A549 (cell line): ENCODE data around the gene CFAP97.

Source experiments
- CEBPB ChIP-seq, 2 experiments: fragments of >200 bp in 1 of 2; sonication (Bioruptor Twin) in 1 of 2; formaldehyde crosslinking in 1 of 2; IDR thresholded peaks; 2 replicates each; pipeline ENCODE4 v1.6.1; 2012 to 2016
- CHD4 ChIP-seq: fragments of 200-600 bp; sonication (generic); IDR thresholded peaks from 2 replicates; pipeline ENCODE4 v1.6.1; 2016; ENCODE audit warnings: antibody characterized with exemption, mild to moderate bottlenecking, borderline replicate concordance
- ELK1 ChIP-seq: fragments of 150-350 bp; IDR thresholded peaks from 2 replicates; pipeline ENCODE4 v1.6.1; 2014; ENCODE audit warnings: low read depth, mild to moderate bottlenecking, low read length
- KDM1A ChIP-seq: fragments of 200-600 bp; sonication (generic); IDR thresholded peaks from 2 replicates; pipeline ENCODE4 v1.6.1; 2016; ENCODE audit warnings: low read depth, mild to moderate bottlenecking
- MAFK ChIP-seq: fragments of 450-650 bp; IDR thresholded peaks from 2 replicates; pipeline ENCODE4 v1.6.1; 2014; ENCODE audit not compliant: partially characterized antibody
- POLR2A ChIP-seq: IDR thresholded peaks from 2 replicates; pipeline ENCODE4 v1.6.1; 2012; ENCODE audit warnings: mild to moderate bottlenecking, low read length
- POLR2AphosphoS2 ChIP-seq: conservative IDR thresholded peaks from 2 replicates; pipeline ENCODE4 v1.6.1; 2012; ENCODE audit warnings: low read length, improper control_type of control experiment, inconsistent platforms
- REST ChIP-seq: fragments of 200-600 bp; sonication (generic); IDR thresholded peaks from 2 replicates; pipeline ENCODE4 v1.6.1; 2016; ENCODE audit warnings: antibody characterized with exemption, mild to moderate bottlenecking, moderate library complexity
- SMC3 ChIP-seq: fragments of >200 bp; sonication (Bioruptor Twin); formaldehyde crosslinking; IDR thresholded peaks from 3 replicates; pipeline ENCODE4 v1.6.1; 2018; ENCODE audit warnings: inconsistent platforms
- ZFP36 ChIP-seq: fragments of 450-650 bp; IDR thresholded peaks from 2 replicates; pipeline ENCODE4 v1.6.1; 2014; ENCODE audit warnings: borderline replicate concordance; ENCODE audit not compliant: partially characterized antibody
- ZSCAN20 ChIP-seq: fragments of 250-450 bp; sonication (Bioruptor Pico); IDR thresholded peaks from 2 replicates; pipeline ENCODE4 v1.8.0; 2022; ENCODE audit warnings: mild to moderate bottlenecking, moderate library complexity
- TF ChIP-seq, protein P1 (sequence below): fragments of 250-450 bp; sonication (Bioruptor Pico); IDR thresholded peaks from 2 replicates; pipeline ENCODE4 v1.5.0; 2021; ENCODE audit warnings: mild to moderate bottlenecking, moderate library complexity, borderline replicate concordance
- TF ChIP-seq, protein P2 (sequence below): fragments of >200 bp; sonication (Bioruptor Twin); formaldehyde crosslinking; IDR thresholded peaks from 3 replicates; pipeline ENCODE4 v1.5.1; 2016
- TF ChIP-seq, protein P3 (sequence below): IDR thresholded peaks from 2 replicates; pipeline ENCODE4 v1.6.1; 2012

DNA sequence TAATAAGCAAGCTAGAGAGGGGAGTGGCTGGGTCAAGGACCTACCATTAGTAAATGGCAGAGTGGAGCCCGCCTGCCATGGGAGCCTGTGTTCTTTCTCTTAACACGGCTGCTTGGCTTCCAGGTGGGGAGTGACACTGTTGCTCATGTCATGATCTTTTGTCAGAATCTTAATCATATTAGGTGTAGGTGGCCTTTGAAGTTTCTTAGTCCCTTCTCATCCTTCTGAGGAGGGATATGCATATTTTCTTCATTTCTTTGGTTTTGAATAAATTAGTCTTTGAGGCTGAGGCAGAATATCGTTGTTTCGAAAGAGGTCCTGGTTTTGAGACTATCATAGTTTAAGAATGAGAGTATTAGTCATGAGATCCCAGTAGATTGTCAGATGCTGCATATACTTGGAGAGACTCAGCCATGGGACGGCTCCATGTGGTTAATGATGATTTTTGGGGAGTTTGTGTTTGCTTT, 34.4 kb upstream of the CFAP97 start:
- TF ChIP-seq ZSCAN20 (no peak), REST (no peak), ZFP36 (no peak), MAFK (no peak), POLR2A (no peak), CHD4 (no peak), KDM1A (no peak), SMC3 (no peak), POLR2AphosphoS2 (no peak), ELK1 (no peak), CEBPB (IDR thresholded peaks at IDR 0.05) (no peak)
- TF ChIP-seq, protein P1, sequence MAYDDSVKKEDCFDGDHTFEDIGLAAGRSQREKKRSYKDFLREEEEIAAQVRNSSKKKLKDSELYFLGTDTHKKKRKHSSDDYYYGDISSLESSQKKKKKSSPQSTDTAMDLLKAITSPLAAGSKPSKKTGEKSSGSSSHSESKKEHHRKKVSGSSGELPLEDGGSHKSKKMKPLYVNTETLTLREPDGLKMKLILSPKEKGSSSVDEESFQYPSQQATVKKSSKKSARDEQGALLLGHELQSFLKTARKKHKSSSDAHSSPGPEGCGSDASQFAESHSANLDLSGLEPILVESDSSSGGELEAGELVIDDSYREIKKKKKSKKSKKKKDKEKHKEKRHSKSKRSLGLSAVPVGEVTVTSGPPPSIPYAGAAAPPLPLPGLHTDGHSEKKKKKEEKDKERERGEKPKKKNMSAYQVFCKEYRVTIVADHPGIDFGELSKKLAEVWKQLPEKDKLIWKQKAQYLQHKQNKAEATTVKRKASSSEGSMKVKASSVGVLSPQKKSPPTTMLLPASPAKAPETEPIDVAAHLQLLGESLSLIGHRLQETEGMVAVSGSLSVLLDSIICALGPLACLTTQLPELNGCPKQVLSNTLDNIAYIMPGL (CRISPR knock-in tag) = no peak
- TF ChIP-seq, protein P2, sequence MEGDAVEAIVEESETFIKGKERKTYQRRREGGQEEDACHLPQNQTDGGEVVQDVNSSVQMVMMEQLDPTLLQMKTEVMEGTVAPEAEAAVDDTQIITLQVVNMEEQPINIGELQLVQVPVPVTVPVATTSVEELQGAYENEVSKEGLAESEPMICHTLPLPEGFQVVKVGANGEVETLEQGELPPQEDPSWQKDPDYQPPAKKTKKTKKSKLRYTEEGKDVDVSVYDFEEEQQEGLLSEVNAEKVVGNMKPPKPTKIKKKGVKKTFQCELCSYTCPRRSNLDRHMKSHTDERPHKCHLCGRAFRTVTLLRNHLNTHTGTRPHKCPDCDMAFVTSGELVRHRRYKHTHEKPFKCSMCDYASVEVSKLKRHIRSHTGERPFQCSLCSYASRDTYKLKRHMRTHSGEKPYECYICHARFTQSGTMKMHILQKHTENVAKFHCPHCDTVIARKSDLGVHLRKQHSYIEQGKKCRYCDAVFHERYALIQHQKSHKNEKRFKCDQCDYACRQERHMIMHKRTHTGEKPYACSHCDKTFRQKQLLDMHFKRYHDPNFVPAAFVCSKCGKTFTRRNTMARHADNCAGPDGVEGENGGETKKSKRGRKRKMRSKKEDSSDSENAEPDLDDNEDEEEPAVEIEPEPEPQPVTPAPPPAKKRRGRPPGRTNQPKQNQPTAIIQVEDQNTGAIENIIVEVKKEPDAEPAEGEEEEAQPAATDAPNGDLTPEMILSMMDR = no peak
- TF ChIP-seq, protein P3, sequence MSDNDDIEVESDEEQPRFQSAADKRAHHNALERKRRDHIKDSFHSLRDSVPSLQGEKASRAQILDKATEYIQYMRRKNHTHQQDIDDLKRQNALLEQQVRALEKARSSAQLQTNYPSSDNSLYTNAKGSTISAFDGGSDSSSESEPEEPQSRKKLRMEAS = no peak
